Hematopoietic multipotent progenitor cell treated with erythropoietin and hydrocortisone succinate and interleukin-3 and kit ligand, for 4 days (in vitro differentiated cells): ENCODE measurements around the gene LETM1.

Source experiments
- DNase-seq: peaks from one replicate; pipeline ENCODE4 v3.0.0-alpha.2; 2015

The LETM1 gene

DNA sequence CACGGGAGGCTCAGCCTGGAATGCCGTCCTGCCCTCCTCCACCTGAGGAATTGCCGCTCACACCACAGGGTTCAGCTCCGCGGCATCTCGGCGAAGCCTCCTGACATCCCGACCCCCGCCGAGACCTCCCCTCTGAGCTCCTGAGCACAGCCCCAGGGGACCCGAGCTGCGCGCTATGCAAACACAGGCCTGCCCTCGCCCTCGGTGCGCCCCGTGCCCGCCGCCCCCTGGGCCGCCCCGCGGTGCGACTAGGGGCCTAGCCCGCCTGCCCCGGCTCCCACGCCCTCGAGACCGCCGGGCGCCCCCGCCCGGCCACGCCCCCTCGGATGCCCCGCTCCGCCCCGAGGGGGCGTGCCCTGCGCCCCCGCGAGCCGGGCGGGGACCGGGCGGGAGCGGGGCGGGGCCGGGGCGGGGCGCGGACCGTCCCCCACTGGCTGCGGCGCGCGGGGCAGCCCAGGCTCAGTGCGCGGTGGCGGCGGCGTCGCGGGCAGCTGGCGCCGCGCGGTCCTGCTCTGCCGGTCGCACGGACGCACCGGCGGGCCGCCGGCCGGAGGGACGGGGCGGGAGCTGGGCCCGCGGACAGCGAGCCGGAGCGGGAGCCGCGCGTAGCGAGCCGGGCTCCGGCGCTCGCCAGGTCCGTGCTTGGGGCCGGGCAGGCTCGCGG lies 63.0 kb downstream of the LETM1 start, which contains the start of gene FGFR3:
TSS of gene FGFR3 (plus strand) at position 462 of the 664 bp plus-strand sequence. CDS start 642 bp downstream, outside the sequence.
- DNase-seq = peak; percentile 74

DNA sequence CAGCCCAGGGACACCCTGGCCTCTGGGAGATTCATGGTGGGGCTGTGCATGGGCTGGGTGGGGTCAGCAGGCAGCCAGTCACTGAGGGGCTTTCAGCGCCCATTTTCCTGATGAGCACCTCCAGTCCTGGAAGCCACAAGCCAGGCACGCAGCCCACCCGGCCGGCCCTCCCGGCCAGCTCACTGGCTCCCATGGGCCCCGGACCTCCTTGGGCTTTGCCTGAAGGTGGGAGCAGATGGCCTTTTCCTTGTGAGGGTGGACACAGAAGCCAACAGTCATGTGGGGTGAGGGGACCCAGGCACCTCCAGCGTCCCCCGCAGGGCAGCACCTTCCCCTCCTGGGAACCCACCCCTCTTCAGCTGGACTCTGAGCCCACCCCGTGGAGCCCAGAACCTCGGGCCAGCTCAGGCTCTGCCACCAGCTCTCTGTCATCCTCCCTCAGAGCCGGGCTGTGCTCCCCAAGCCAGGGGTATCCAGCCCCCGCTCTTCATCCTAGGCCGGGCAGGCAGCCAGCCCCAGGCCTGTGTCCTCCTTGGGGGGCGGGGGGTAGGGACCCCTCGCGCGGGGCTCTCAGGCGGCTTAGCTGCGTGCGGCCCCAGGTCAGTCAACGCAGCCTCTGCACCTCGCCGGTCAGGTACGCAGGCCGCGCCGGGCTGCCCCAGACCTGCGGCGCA lies 63.7 kb downstream of the LETM1 start:
- DNase-seq = no peak

- DNase-seq = no peak
Observed at GRCh38 chr4:1790005-1790404, 66.0 kb downstream of the LETM1 start.

DNA sequence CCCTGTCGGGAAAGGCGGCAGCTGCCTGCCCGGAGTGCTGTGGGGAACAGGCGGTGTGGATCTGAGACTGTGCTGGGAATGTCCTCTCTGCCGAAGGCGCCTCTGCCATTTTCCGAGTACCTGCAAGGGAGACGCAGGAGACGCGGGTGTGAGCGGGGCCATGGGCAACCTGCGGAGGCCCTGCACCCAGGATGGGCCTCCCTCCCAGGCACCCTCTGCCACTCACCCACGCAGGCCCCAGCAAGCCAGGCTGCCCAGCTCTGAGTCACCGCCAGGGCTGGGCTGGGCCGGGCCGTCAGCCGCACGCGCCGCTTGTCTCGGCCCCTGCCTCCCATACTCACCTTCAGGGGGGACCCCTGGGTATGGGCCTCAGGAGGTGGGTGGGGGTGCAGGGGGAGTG lies 66.4 kb downstream of the LETM1 start:
- no peak for DNase-seq

DNA sequence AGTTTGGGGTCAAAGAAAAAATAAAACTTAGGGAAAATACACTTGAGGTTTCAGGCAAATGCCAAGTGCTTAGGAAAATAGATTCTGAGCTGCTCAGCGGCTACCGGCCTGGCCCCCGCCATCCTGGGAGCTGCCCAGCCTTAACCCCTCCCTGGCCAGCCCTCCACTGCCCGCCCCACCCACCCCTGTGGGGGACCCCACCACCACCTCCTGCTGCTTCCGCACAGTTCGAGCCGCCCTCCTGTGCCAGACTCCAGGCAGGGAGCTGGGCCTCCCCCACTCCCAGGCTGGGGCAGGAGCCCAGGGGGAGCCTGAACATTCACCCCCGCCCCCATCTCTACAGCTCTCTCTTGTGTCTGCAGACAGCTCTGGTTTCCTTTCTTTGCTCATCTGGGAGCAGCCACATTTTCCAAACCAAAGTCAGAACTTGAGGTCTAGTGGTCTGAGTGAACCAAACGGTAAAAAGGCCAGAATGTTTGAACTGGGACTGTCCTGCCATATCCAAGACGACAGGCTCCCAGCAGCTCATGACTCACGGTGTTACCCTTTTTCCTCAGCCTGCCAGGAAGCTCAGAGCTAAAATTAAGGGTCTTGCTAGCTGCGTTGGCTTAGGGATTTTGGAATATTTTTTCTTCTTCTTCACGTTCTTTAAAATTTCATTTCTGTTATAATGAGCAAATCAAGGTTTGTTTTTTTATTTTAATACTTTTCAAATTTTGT lies 67.5 kb downstream of the LETM1 start:
- DNase-seq = no peak

DNA sequence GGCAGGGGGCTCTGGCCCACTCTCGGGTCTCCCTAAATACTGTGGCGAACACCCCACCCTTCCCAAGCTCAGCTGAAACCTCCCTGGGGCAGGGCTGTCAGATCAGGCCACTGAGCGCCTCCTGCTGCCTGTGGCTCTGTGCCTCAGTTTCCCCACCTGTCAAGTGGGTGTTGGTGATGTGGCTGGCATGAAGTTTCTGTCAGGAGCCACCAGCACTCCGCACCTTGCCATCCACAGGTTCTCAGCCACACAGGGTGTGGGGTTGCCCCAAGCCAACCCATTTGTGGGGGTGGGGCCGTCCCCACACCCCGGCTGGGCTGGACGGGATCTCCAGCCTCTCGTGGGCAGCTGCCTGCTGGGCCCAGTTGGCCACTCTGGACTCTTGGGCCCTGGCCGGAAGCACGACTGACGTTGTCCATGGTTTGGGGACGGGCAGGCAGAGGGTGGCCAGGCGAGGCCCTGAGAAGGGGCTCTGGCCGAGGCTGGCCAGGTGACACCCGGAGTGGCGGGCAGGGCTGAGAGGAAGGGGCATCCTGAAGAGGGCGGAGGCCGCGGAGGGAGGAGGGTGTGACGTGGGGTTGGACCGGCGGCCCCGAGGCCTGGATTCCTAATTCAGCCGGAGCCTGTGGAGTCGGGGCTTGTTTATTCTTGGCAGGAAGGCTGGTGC lies 68.4 kb downstream of the LETM1 start:
- no peak for DNase-seq

- no peak for DNase-seq
Observed at GRCh38 chr4:1786544-1787362, 69.2 kb downstream of the LETM1 start.

DNA sequence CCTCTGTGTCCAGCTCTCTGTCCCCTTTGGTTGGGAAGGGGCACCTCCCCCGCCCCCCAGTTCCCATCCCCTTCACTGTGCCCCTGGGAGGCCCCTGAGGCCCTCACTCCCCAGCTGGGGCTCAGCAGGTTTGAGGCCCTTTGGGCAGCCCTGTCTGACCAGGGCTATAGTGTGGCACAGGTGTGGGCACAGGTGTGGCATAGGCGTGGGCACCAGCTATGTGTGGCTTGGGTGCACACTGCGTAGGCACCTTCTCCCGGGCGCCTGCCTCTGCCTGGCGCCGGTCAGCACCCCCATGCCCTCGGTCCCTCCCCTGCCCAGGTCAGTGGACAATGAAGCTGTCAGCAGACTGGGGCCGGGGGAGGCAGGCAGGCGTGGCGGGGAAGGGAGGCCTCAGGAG lies 70.4 kb downstream of the LETM1 start:
- DNase-seq = no peak

GRCh38 chr4:1784789-1785591 lies 71.0 kb downstream of the LETM1 start:
- peak; percentile 85 for DNase-seq

DNA sequence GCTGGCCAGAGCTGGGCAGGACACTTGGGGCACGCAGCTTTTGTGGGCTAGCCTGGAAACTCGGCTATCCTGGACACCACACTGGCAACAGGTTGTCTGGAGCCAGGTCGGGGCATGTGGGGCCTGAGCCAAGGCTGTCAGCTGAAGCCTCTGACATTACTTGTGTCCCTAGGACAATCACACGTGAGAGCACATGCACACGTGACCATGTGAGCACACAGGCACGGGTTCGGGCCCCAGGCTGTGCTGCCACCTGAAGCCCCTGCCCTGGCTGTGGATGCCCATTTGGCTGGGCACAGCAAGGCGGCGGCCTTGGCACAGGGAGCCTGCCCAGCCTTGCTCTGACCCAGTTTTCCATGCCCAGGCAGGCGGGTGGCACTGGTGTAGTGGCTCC lies 71.6 kb downstream of the LETM1 start:
- no peak for DNase-seq

DNA sequence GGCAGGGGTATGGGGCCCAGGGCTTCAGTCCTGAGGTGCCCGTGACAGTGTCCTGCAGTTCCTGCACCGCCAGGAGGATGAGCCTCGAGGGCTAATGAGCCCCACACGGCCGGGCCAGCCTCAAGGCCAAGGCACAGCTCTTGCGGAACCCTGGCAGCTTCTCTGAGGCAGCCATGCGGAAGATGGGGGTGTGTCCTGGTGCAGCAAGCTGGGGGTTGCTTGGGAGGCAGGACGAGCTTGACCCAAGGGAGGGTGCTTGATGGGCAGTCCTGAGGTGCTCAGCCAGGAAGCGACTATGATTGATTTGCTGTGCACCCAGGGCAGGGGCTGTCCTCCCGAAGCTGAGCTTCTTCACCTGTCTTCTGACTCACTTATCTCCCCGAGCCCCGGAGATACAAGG lies 72.0 kb downstream of the LETM1 start:
- DNase-seq = no peak

DNA sequence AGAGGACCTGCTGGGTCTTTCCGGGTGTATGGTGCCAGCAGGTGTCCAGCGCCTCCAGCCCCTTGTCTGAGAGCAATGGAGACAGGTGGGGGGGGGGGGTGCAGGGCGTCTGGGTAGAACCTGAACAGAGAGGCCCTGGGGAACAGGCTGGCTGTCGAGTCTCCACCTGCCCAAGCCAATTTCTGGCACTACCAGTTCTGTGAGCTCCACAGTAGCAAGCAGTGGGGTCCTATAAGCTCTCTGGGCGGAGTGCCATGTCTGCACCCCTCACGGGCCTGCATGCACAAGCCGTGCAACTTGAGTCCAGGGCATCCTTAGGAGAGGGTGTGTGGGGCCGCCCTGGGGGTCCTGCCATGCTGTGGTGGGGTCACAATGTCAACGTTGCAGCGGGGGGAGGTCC lies 72.9 kb downstream of the LETM1 start:
- no peak for DNase-seq

DNA sequence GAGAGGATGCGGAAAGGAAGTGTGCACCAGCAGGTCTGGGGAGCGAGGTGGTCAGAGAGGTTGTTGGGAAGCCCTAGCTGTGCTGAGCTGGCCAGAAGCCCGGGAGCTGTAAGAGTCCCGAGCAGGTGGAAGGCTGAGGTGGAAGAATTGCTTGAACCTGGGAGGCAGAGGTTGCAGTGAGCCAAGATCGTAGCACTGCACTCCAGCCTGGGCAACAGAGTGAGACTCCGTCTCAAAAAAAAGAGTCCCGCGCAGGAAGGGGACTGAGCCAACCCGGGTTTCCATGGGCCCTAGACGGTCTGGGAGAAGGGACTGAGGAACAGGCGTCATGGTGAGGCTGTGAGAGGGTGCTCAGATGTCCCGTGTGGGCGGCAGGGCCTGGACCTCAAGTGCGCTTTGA lies 75.5 kb downstream of the LETM1 start:
- DNase-seq = no peak

DNA sequence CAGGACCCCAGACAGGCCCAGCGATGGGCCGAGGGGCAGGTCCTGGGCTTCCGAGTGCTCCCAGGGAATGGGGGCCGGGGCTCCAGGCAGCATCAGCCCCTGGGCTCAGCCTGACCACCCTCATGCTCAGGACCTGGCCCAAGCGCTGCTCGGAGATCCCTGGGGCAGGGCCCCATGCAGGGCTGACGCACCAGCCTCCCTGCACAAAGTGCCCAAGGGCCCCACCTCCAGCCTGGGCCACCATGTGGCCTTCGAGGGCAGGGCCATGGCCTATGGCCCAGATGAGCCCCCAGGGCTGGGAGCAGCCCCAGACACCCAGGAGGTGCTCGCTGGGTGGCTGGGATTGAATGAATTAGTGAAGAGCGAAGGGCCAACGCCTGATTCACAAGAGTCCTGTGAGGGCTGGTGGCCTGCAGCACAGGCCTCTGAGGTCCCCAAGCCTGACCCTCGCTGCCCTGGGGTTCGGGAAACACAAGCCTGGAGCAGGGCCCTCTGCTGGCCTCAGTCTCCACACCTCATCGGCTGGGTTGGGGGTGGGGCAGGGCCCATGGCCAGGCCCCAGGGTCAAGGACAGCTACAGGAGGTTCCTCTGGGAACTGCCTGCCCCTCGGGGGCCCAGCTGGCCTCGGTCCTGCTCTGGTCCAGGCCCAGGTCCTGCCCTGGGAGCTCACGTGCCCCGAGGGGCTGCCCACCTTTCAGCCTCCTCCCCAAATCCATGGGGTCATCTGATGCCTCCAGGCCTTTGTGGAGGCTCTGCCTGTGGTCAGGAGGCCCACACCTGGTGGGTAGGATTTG lies 76.2 kb downstream of the LETM1 start:
- DNase-seq = no peak

GRCh38 chr4:1778642-1779392 lies 77.1 kb downstream of the LETM1 start:
- no peak for DNase-seq

- peak; percentile 68 for DNase-seq
Observed at GRCh38 chr4:1777822-1778641, 77.9 kb downstream of the LETM1 start.

- no peak for DNase-seq
Observed at GRCh38 chr4:1776521-1777161, 79.3 kb downstream of the LETM1 start.

GRCh38 chr4:1775731-1776500 lies 80.0 kb downstream of the LETM1 start:
- DNase-seq = peak; percentile 77
